Hepatocyte (in vitro differentiated cells): ENCODE data around the gene ABCF2. TPM values are rescaled to one million over a fixed set of nuclear protein-coding genes. Genes with fewer than 3 reads are reported as not detected.

Source experiments
- DNase-seq: peaks from one replicate; pipeline ENCODE4 v3.0.0-alpha.2; 2016; ENCODE audit warnings: low spot score
- H2AFZ ChIP-seq: fragments of 200-600 bp; sonication (generic); 2 replicates; pipeline ENCODE4 v1.6.0; 2016; ENCODE audit warnings: antibody characterized with exemption, mild to moderate bottlenecking
- H3K27ac ChIP-seq: fragments of 200-600 bp; sonication (generic); 2 replicates; pipeline ENCODE4 v1.5.1; 2016; ENCODE audit warnings: mild to moderate bottlenecking
- H3K27me3 ChIP-seq: fragments of 200-600 bp; sonication (generic); 2 replicates; pipeline ENCODE4 v1.6.1; 2016
- H3K36me3 ChIP-seq: fragments of 200-600 bp; sonication (generic); replicated peaks from 2 replicates; pipeline ENCODE4 v1.5.1; 2016; ENCODE audit warnings: low read depth; ENCODE audit not compliant: insufficient read depth
- H3K4me1 ChIP-seq: fragments of 200-600 bp; sonication (generic); 2 replicates; pipeline ENCODE4 v1.5.1; 2016; ENCODE audit warnings: mild to moderate bottlenecking, moderate library complexity; ENCODE audit not compliant: insufficient read depth
- H3K4me2 ChIP-seq: fragments of 200-600 bp; sonication (generic); 2 replicates; pipeline ENCODE4 v1.6.0; 2016
- H3K4me3 ChIP-seq: fragments of 200-600 bp; sonication (generic); 2 replicates; pipeline ENCODE4 v1.5.1; 2016; ENCODE audit warnings: mild to moderate bottlenecking
- H3K79me2 ChIP-seq: fragments of 200-600 bp; sonication (generic); 2 replicates; pipeline ENCODE4 v1.6.0; 2017; ENCODE audit warnings: mild to moderate bottlenecking
- H3K9me2 ChIP-seq: fragments of 200-600 bp; sonication (generic); replicated peaks from 2 replicates; pipeline ENCODE4 v1.6.0; 2017; ENCODE audit warnings: mild to moderate bottlenecking; ENCODE audit not compliant: insufficient read depth
- H3K9me3 ChIP-seq: fragments of 200-600 bp; sonication (generic); 2 replicates; pipeline ENCODE4 v1.5.1; 2016; ENCODE audit warnings: low read depth, mild to moderate bottlenecking
- H4K20me1 ChIP-seq: fragments of 200-600 bp; sonication (generic); 2 replicates; pipeline ENCODE4 v1.6.0; 2016; ENCODE audit warnings: mild to moderate bottlenecking; ENCODE audit not compliant: insufficient read depth, poor library complexity, severe bottlenecking
- EZH2 ChIP-seq: fragments of 200-600 bp; sonication (generic); IDR thresholded peaks from 2 replicates; pipeline ENCODE4 v1.6.1; 2016; ENCODE audit warnings: antibody characterized with exemption, mild to moderate bottlenecking, borderline replicate concordance
- EZH2phosphoT487 ChIP-seq: fragments of 200-600 bp; sonication (generic); IDR thresholded peaks from one replicate; pipeline ENCODE4 v1.6.1; 2018; ENCODE audit warnings: antibody characterized with exemption, mild to moderate bottlenecking, low read depth, moderate library complexity; ENCODE audit not compliant: unreplicated experiment, severe bottlenecking
- WGBS: methylation state at CpG from one replicate; pipeline ENCODE4 v1.1.6; 2016; ENCODE audit warnings: low lambda C conversion rate; ENCODE audit errors: missing lambda C conversion rate; 5-methylcytosine and 5-hydroxymethylcytosine counted together
- polyA plus RNA-seq: library from polyadenylated mRNA; unstranded; fragments of >200 nt; fragmentation: Nextera tagmentation; extraction: Ambion mirVana; gene quantifications from 2 replicates; pipeline ENCODE4 v1.2.1, GENCODE V29; 2016
- total RNA-seq: library from RNA; depleted of rRNA; stranded (reverse); fragments of >200 nt; gene quantifications from 2 replicates; pipeline ENCODE4 v1.2.3, GENCODE V29; 2014
- TF ChIP-seq, protein P1 (sequence below): fragments of 200-600 bp; sonication (generic); IDR thresholded peaks from 2 replicates; pipeline ENCODE4 v1.5.1; 2016; ENCODE audit warnings: antibody characterized with exemption, mild to moderate bottlenecking; ENCODE audit not compliant: poor library complexity

ABCF2 gene
- total and polyA plus RNA-seq, 2 experiments from 2014 or later: 25.6 to 35.3 TPM

- no peak overlapping the region for H2AFZ ChIP-seq
- no peaks in the 10 kb centered on the region for H3K4me1 ChIP-seq
- no peak overlapping the region for H3K4me2 ChIP-seq
- no peaks in the 10 kb centered on the region for H4K20me1 ChIP-seq
- no peaks in the 10 kb centered on the region for H3K9me3 ChIP-seq
- WGBS: 79% methylated on average over 13 of the region's 22 CpGs
- H3K36me3 ChIP-seq: no peaks in the 10 kb centered on the region
- H3K79me2 ChIP-seq: no peaks in the 10 kb centered on the region
- no peak overlapping the region for H3K4me3 ChIP-seq
- TF ChIP-seq EZH2phosphoT487 (no peak), EZH2 (no peak)
- TF ChIP-seq, protein P1, sequence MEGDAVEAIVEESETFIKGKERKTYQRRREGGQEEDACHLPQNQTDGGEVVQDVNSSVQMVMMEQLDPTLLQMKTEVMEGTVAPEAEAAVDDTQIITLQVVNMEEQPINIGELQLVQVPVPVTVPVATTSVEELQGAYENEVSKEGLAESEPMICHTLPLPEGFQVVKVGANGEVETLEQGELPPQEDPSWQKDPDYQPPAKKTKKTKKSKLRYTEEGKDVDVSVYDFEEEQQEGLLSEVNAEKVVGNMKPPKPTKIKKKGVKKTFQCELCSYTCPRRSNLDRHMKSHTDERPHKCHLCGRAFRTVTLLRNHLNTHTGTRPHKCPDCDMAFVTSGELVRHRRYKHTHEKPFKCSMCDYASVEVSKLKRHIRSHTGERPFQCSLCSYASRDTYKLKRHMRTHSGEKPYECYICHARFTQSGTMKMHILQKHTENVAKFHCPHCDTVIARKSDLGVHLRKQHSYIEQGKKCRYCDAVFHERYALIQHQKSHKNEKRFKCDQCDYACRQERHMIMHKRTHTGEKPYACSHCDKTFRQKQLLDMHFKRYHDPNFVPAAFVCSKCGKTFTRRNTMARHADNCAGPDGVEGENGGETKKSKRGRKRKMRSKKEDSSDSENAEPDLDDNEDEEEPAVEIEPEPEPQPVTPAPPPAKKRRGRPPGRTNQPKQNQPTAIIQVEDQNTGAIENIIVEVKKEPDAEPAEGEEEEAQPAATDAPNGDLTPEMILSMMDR: no peak
- no peak overlapping the region for H3K27ac ChIP-seq
- no peak for DNase-seq
- peaks cover 5% of the 10 kb centered on the region for H3K27me3 ChIP-seq
- no peaks in the 10 kb centered on the region for H3K9me2 ChIP-seq
These were observed 39.4 kb downstream of the ABCF2 start for GRCh38 chr7:151187409-151188251.

DNA sequence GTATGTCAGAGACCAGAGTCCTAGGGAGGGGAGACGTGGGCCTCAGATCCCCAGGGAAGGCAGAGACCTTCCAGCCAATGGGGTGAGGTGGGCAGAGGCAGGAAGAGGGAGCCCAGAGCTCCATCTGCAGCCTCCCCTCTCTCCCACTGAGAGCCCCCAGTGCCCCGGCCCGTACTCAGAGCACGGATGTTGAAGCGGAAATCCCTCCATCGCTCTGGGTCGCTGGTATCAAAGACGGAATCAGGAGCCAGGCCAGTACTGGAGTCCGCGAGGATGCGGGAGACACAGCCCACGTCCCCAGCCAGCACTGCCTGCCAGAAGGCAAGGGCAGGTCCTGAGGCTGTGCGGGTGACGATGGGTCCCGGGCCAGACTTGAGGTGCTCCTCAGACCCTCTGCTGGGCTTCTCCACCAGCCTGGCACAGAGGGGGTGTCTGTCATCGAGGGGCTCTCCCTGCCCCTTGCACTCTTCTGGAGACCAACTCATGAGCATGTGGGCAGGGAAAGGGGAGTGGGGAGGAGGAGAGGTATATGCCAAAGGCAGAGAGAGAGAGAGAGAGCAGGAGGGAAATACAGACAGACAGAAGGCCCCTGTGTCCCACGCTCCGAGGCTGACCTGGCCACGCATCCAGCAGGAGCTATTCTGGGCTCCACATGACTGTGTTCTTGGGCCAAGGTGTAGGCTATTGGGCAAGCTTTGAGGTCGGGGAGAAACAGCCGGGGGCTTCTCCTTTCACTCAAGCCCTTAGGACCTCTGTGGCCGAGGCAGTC, 40.2 kb downstream of the ABCF2 start, which contains the start of gene ASB10:
ASB10 (minus strand) TSS at position 611 of the 769 bp plus-strand sequence; CDS start at position 491, 120 bp downstream.
- TF ChIP-seq EZH2 (no peak), EZH2phosphoT487 (no peak)
- TF ChIP-seq, protein P1: no peak
- H3K79me2 ChIP-seq: no peaks in the 10 kb centered on the region
- no peak within 1 kb of the TSS for H2AFZ ChIP-seq
- no peak for DNase-seq
- H3K9me3 ChIP-seq: no peaks in the 10 kb centered on the region
- no peak within 1 kb of the TSS for H3K4me3 ChIP-seq
- no peaks in the 10 kb centered on the region for H3K4me1 ChIP-seq
- H3K27ac ChIP-seq: no peak within 1 kb of the TSS
- 86% methylated on average over 21 of the region's 22 CpGs for WGBS
- H4K20me1 ChIP-seq: no peaks in the 10 kb centered on the region
- no peaks in the 10 kb centered on the region for H3K36me3 ChIP-seq
- H3K27me3 ChIP-seq: peaks cover 5% of the 10 kb centered on the region
- H3K9me2 ChIP-seq: no peaks in the 10 kb centered on the region
- no peak within 1 kb of the TSS for H3K4me2 ChIP-seq

DNA sequence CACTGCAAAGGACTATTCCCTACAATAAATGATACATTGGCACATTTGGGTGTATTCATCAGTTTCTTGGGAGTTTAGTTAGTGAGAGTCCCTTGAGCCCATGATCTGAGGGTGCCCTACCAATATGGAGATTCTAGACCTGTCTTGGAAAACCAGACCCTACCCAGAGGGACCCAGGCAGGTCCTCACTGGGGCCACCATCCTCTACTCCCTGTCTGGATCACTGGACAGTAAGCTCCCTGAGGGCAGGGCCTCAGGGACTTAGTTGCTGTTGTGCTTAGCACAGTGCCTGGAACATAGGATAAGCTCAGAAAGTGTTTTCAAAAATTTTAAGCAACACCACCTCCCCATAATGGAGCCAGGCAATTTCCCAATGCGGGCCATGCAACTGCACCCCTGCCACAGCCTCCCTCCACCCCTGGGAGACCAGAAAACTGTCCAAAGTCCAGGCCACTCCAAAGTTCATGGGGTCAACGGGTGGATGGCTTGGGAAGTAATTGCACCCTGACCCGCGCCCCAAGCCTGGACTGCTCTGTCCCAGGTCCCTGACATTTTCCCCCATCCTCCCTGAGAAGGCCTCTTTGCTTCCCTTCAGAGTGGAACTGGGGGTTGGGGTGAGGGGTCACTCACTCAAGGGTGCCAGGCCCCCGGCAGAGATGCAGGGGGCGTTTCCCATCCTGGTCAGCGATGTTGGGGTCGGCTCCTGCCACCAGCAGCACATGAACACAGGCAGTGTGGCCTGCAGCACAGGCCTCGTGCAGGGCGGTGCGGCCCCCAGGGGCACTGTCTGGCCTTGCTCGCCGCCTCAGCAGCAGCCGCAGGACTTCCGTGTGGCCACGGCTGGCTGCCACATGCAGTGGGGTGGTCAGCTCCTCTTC, 41.0 kb downstream of the ABCF2 start:
- 92% methylated on average over 13 of the region's 16 CpGs for WGBS

More for the DNA sequence above, 41.0 kb downstream of the ABCF2 start:
- no peak overlapping the region for H3K4me3 ChIP-seq
- H3K36me3 ChIP-seq: no peaks in the 10 kb centered on the region
- H3K9me2 ChIP-seq: no peaks in the 10 kb centered on the region
- peaks cover 5% of the 10 kb centered on the region for H3K27me3 ChIP-seq
- H3K4me2 ChIP-seq: no peak overlapping the region
- H3K27ac ChIP-seq: no peak overlapping the region
- TF ChIP-seq EZH2: no peak
- DNase-seq: no peak
- no peaks in the 10 kb centered on the region for H4K20me1 ChIP-seq
- no peaks in the 10 kb centered on the region for H3K4me1 ChIP-seq
- no peak overlapping the region for H2AFZ ChIP-seq
- no peaks in the 10 kb centered on the region for H3K9me3 ChIP-seq
- H3K79me2 ChIP-seq: no peaks in the 10 kb centered on the region
